HFF-Myc (cell line): Measurements from ENCODE around the gene FIGNL1.
A peak's percentile ranks its signal among the peaks of the same experiment; 100 is the strongest.

ENCODE experiments used
- DNase-seq: peaks from one replicate; pipeline ENCODE4 v3.0.0-alpha.2; 2011; ENCODE audit warnings: low read depth; ENCODE audit errors: extremely low read depth
- H3K4me3 ChIP-seq: replicated peaks from 2 replicates; pipeline ENCODE4 v1.5.1; 2011; ENCODE audit warnings: low read depth, mild to moderate bottlenecking, control low read depth, low read length
- TF ChIP-seq, protein P1 (sequence below): IDR thresholded peaks from 2 replicates; pipeline ENCODE4 v1.5.1; 2012; ENCODE audit warnings: mild to moderate bottlenecking, low read depth, low read length, control low read depth; ENCODE audit errors: missing control alignments

Gene FIGNL1

GRCh38 chr7:50421043-50421442 lies 29.1 kb downstream of the FIGNL1 start:
- DNase-seq, result no peak
- TF ChIP-seq, protein P1, sequence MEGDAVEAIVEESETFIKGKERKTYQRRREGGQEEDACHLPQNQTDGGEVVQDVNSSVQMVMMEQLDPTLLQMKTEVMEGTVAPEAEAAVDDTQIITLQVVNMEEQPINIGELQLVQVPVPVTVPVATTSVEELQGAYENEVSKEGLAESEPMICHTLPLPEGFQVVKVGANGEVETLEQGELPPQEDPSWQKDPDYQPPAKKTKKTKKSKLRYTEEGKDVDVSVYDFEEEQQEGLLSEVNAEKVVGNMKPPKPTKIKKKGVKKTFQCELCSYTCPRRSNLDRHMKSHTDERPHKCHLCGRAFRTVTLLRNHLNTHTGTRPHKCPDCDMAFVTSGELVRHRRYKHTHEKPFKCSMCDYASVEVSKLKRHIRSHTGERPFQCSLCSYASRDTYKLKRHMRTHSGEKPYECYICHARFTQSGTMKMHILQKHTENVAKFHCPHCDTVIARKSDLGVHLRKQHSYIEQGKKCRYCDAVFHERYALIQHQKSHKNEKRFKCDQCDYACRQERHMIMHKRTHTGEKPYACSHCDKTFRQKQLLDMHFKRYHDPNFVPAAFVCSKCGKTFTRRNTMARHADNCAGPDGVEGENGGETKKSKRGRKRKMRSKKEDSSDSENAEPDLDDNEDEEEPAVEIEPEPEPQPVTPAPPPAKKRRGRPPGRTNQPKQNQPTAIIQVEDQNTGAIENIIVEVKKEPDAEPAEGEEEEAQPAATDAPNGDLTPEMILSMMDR, result no peak
- H3K4me3 ChIP-seq, result no peak overlapping the region

DNA sequence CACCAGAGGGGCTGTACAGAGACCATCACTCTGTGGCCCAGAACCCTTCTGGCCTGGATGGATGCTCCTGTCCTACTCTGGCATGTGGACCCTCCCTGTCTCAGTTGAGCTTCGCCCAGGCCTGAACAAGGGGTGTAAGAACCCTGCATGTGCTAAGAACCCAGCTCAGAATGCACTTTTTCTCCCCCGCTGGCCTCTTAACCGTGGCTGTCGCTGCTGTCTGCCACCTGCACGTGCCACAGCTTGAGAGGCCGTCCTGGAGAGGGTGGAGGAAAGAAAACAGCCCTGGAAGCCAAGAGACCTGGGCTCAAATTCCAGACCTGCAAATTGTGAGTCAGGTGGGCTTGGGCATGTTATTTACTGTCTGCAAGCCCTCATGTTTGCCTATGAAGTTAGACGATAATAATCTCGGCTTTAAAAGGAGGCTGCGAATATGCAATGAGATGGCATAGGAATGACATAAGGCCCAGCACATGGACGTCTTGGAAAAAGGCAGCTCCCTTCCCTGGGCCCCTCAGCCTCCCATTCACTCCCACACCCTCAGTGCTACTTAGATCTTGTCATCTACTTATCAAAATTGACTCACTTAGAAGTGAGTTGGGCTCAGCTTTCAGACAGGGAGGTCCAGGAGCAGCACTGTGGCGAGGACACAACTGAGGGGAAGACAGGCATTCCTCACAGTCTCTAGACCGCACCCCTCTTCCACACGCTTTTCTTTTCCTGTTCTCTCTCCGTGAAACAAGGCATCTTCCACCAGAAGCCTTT lies 31.4 kb downstream of the FIGNL1 start:
- TF ChIP-seq, protein P1, result no peak
- no peak for DNase-seq
- no peak overlapping the region for H3K4me3 ChIP-seq

DNA sequence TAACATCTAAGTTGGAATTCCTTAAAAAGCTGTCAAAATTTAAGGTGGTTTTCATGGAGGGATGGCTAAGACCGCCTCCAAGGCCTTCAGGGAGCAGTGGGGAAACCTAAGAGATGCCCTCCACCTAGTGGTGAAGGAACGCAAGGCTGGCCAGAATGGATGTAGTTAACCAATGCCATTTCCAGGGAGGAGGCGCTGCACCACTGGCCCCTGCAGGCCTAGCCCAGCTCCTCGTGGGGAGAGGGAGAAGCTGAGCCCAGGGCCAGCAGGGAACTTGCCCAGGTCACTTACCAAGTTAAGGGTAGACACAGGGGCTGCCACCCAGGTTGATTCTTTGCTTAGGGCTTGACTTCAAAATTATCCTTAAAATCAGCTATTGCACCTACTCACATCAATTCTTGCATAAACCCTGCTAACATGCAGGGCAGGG lies 32.0 kb downstream of the FIGNL1 start:
- TF ChIP-seq, protein P1, result peak; percentile 97
- DNase-seq, result peak; percentile 53

DNA sequence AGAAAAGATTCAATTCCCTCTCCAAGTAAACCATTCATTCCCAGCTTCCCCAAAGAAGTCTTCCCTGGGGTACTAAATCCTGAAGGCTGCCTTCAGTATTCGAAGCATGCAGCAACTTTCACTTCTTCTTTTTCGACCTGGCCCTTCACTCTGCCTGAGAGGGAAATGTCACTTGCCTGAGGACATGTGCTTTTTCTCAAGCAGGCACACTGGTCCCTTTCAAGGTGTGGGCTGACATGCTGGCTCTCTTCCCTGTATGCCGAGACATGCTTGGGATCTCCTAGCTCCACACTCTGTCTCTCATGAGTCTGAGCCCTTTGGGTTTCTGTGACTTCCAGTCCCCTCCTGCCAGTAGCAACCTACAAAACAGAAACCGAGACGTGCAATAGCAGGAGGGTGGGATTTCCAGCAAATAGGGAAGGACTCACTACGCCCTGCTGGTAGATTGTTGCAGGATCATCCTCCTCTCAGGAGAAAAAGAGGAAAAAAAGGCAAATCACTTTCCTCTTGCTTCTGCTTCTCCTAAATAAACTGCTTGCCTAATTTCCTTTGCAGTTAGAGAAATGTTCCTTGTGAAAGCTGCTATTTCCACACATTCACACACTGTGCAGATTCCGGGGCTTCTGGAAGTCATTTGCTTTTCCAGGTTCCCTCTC lies 33.5 kb downstream of the FIGNL1 start:
- H3K4me3 ChIP-seq, result no peak overlapping the region
- TF ChIP-seq, protein P1, result no peak
- no peak for DNase-seq

More for the DNA sequence above, 32.0 kb downstream of the FIGNL1 start:
- no peak overlapping the region for H3K4me3 ChIP-seq

DNA sequence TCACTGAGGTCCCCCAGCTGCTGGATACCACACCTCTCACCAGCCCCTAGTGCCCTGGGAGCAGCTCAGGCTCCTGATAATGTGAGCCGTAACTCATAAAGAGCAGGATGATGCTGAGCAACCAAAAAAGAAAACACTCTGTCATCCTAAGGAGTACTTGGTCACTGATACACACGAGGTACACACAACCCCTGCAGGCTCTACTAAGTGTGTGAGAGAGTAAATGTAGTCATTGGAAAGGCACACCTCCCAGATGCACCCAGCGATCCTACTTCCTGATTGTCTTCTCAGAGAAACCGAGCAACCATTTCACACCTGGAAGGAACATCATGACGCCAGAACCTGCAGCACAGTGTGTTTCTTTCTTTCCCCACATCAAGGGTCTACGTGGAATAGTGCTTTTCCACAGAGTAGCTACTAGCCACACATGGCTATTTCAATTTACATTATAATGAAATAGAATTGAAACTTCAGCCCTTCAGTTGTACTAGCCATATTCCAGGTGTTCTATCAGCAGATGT lies 34.2 kb downstream of the FIGNL1 start:
- TF ChIP-seq, protein P1, result no peak
- H3K4me3 ChIP-seq, result no peak overlapping the region
- no peak for DNase-seq

- no peak overlapping the region for H3K4me3 ChIP-seq
- DNase-seq, result no peak
Measured at GRCh38 chr7:50413561-50413960, 36.6 kb downstream of the FIGNL1 start.

More at GRCh38 chr7:50413561-50413960, 36.6 kb downstream of the FIGNL1 start:
- TF ChIP-seq, protein P1, result no peak
